GM21447 (cell line): ENCODE results near the gene NRP1.
"Not testable (repeated sequence)": the region's sequence is repeated elsewhere in the genome, so short reads cannot be mapped to it uniquely, and the experiment has no call there.

Experiments used
- ATAC-seq: cut with Tn5 transposase; IDR thresholded peaks from one replicate; pipeline ENCODE4 v1.9.1; 2021; ENCODE audit not compliant: unreplicated experiment

The NRP1 gene

DNA sequence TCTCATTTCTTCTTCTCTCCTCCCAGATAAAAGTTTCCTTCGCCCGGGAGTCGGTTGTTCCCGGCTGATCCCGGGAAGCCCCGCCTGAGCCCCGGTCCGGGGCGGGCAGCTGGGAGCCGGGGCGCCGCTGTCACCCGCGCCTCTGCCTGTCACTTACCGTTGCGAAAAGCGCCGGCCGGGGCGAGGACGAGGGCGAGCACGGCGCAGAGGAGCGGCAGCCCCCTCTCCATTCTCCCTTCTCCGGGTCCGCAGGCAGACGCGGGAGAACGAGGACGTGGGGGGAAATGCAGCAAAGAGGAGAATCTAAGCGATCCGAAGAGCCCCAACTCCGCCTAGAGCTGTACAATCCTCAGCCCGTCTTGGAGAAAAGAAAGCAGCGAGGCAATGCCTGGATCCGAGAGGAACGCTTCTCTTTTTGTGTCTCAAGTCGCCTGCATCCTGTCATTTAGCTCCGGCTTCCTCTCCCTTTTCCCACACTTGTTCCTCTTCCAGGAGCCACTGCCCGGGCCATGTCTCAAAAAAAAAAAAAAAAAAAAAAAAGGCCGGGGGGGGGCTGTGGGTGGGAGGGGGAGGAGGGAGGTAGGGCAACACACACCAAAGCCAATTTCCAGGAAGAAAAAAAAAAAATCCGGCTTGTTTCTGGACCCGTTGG is at the start of gene NRP1:
Gene NRP1 (minus strand): TSS at position 515 of the 652 bp plus-strand sequence. CDS start 285 bp downstream, at position 230.
- no peak for ATAC-seq

GRCh38 chr10:33384201-33384600 is 49.7 kb upstream of the NRP1 start:
- not testable (repeated sequence) for ATAC-seq

DNA sequence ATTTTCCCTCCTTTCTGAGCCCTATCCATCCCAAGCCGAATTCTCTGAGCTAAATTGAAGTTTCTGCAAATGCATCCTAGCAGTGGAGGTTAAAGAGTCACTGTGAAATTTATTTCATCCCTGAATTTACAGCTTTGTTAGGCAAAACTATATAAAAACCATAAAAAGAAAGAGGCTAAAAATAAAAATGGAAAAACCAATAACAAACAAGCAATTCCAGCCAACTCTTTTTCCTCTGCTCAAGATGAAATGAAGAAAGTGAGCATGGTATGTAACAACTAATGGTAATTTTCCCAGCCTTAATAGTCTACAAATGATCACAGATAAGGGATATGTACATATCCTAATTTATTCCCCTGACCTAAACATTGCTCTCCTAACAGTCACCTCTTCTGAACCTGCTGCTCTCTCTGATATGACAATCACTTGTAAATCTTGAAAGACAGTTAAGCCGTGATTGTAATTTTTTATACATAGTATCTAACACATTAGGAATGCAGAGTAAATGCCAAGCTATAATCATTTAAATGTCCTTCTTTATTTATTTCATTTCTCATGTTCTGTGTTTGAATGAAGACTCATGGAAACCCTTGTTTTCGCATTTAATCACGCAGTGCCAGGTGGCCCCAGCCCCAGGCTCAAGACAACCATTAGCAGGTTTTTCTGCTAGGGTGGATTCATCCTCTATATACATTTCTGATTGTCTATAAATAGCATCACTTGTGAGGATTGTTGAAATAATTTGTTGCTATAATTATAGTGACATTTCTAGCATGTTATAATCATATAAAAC is 48.6 kb upstream of the NRP1 start:
- no peak for ATAC-seq

GRCh38 chr10:33382216-33382600 is 47.7 kb upstream of the NRP1 start:
- ATAC-seq, result no peak

DNA sequence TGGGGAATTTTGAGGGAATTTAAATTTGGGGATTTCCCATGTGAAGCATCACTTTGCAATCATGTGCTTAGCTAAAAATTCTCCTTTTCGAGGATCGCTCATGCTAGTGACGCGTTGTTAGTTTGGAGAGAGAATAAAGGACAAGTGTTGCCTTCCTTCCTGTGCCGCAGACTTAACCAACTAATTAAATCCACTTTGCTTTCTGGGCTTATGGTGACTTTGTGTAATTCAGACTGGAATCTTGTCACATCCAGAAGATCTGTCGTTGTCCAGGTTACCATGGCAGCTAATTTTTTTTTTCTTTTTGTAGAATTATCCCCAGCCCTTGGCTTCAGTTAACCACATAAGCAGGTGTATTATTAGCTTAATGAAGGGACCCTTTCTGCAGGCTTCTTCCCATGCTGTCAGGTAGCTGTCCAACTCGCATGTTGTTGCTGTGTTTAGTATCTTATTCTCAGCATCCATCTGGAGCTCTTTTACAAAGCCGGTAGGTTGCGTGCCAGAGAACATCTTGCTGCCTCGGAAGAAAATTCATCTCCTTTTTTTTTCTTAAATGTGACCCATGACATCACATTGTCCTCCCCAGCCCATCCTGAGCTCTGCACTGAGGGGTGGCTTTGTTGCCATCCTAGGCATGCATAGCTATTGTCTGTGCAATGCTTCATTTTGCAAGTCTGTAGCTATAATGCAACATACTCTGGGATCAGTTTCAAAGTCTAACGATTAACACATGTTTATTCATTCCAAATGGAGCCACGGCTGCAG is 47.2 kb upstream of the NRP1 start:
- ATAC-seq, result no peak

GRCh38 chr10:33377658-33378025 is 43.2 kb upstream of the NRP1 start:
- no peak for ATAC-seq

GRCh38 chr10:33376976-33377657 is 42.6 kb upstream of the NRP1 start:
- ATAC-seq, result no peak

DNA sequence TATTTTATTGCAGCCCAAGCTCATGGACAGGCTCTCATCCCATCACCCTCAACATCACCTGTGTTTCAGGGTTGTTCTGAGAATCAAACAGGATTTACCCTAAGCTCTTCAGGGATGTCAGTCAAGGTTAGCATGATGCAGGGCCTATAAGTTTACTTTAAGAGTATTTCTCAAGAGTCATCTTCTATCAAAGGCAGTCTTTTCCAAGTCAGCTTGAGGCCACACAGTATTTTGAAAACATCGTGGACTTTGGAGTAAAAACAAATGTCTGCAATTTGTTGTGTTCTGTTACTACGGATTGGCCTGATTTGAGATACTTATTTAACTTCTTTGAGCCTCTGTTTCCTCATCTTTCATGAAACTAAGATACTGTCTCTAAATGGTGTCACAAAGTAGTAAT is 42.0 kb upstream of the NRP1 start:
- no peak for ATAC-seq

GRCh38 chr10:33373263-33373662 is 38.8 kb upstream of the NRP1 start:
- ATAC-seq, result no peak

GRCh38 chr10:33371234-33371633 is 36.8 kb upstream of the NRP1 start:
- no peak for ATAC-seq

GRCh38 chr10:33370434-33370930 is 36.0 kb upstream of the NRP1 start:
- ATAC-seq, result no peak

DNA sequence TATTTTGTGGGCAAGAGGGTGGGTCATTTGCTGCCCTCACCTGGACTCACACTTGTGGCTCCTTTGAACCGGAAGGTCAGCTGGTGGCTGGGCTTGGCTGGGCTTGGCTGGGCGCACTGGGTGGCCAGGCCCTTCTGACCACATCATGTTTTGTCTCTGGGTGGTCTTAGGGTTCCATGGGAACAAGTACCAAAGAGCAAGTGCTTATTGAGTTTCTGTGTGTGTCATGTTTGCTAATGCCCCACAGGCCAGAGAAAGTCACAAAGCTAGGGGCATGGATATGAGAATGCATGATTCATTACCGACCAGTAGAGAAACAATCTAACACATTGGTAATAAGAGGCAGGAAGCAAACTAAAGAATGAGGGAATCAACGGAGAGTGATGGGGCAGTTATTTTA is 33.6 kb upstream of the NRP1 start:
- no peak for ATAC-seq

DNA sequence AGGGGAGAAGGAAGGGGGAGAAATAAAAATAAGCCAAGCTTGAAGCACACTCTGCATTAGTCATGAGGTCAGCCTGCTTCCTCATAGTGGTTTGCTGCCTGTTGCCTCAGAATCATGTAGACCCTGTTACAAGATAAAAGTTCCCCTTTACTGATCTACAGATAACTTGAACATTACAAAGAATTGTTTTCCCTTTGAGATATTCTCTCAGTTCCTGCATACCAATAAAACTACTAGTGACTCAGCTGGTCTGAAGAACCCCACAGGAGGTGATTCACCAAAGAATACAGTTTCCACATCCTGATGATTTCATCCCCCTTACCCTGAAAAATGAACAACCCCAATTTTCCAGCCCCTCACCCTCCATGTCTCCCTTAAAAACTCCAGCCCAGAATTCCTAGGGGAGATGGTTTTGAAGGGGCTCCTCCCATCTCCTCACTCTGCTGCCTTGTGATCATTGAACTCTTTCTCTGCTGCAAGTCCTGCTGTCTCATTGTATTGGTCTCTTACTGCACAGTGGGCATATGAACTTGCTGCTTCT is 31.5 kb upstream of the NRP1 start:
- ATAC-seq, result no peak

DNA sequence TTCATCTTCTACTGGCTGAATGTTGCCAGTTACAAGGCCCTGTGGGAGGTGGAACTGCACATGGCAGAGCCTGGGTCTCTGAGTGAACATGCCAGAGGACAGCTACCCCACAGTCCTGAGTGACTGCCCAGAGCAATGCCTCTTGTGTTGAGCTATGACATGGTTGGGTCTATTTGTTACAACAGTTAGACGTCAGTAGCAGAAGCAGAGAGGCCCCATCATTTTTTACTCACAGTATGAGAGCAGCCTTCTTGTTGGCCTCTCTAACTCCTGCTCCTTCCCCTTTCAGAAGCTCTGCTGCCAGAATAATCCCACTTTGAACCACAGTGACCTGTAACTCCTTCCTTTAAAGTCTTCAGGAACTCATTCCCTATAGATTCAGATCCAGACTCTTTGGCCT is 30.8 kb upstream of the NRP1 start:
- no peak for ATAC-seq

DNA sequence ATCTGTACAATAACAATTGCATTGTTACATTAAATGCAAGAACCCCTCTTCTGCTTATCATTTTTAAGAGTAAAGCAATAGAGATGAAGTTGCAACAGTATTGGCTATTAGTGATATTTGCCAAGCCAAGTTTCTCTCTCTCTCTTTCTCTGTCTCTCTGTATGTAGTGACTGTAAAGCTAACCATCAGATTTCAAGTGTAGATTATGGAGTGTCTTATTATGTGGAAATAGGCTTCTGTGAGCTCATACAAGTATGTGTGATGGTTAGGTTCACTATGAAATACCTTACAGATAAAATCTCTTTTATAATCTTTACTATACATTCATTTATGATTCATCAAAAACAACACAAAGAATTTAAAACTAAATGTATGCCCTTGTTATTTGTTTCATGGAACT is 28.6 kb upstream of the NRP1 start:
- no peak for ATAC-seq

DNA sequence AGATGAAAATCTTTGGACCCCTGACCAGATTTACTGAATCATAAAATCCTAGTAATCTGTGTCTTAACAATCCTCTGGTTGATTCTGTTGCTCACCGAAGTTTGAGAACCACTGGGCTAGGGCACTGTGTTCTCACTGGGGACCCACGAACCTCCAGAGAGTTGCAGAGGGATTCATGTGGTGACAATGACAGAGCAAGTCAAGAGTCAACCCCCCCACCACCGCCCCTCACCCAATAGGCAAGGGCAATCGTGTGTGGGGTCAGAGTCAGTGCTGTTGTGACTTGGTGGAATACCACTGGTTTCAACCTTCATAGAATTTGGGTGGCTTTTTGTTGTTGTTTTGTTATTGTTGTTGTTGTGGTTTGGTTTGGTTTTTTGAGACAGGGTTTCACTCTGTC is 23.5 kb upstream of the NRP1 start:
- ATAC-seq, result no peak

DNA sequence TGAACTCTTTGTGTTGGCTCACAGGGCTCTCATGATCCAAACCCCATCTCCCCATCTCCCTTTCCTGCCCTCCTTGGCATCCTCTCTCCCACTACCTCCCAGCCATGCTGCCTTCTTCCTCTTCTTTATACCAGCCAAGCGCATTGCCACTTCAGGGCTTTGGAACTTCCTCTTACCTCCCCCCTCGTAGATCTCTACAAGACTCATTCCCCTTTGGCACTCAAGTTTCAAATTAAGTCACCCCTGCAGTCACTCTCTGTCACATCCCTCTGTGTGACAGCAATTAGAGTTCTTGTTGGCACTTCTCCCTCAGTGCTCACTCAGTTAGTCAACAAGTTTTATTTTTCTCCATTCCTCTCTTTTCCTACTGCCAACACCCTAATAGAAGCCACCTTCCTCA is 20.8 kb upstream of the NRP1 start:
- no peak for ATAC-seq

DNA sequence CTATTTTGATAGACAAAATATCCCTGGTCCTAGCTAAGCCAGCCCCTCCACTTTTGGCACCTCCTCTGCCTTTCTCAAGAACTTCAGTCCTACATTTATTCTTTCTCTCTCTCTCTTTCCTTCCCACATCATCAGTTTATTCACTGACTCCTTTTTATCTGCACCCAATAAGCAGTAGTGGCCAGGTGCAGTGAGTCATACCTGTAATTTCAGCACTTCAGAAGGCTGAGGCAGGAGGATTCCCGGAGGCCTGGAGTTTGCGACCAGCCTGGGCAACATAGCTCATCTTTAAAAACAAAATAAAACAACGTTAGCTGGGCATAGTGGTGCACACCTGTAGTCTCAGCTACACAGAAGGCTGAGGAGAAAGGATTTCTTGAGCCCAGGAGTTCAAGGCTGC is 19.4 kb upstream of the NRP1 start:
- ATAC-seq, result no peak

DNA sequence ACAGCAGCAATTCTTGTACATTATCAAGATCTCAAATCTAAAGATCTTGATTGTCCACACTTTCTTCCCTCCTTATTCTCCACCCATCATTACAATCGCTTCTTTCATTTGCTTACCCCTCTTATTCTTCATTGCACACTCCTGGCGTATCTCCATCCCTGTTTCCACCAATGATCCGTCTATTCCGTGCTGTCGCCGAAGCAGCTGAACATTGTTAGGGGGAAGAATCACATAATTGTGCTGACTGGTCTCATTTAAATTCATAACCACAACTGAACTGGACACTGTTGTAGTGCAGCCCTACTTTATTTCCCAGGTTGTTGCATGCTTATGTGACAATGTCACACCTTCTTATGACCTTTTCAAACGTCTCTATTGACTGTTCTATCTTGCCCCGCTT is 18.9 kb upstream of the NRP1 start:
- no peak for ATAC-seq

GRCh38 chr10:33352615-33353014 is 18.1 kb upstream of the NRP1 start:
- no peak for ATAC-seq

DNA sequence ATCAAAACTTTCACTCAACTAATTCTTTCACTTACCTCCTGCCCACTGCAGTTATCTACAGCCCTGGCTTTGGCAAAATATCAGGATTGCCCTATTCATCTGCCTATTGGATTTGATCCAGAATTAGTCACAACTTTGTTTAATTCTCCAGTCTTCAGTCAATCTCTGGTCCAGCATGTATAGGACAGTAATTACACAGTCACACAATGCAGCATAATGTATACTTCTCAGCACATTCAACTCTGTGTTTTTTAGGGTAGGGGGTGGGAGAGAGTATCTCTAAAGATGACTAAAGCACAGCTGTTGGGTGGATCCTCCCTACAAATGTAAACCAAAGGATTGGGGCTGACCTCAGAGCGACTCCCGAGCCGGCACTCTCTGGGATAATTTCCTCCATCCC is 17.7 kb upstream of the NRP1 start:
- no peak for ATAC-seq
